VCaP (cell line): Measurements from ENCODE around the gene OMA1.

Experiments used
- H3K27ac ChIP-seq: fragments of 450-650 bp; 2 replicates; pipeline ENCODE4 v1.5.1; 2017
- TF ChIP-seq, protein P1 (sequence below): fragments of 450-650 bp; conservative IDR thresholded peaks from 2 replicates; pipeline ENCODE4 v1.5.1; 2017; ENCODE audit warnings: mild to moderate bottlenecking, moderate library complexity

Gene OMA1

DNA sequence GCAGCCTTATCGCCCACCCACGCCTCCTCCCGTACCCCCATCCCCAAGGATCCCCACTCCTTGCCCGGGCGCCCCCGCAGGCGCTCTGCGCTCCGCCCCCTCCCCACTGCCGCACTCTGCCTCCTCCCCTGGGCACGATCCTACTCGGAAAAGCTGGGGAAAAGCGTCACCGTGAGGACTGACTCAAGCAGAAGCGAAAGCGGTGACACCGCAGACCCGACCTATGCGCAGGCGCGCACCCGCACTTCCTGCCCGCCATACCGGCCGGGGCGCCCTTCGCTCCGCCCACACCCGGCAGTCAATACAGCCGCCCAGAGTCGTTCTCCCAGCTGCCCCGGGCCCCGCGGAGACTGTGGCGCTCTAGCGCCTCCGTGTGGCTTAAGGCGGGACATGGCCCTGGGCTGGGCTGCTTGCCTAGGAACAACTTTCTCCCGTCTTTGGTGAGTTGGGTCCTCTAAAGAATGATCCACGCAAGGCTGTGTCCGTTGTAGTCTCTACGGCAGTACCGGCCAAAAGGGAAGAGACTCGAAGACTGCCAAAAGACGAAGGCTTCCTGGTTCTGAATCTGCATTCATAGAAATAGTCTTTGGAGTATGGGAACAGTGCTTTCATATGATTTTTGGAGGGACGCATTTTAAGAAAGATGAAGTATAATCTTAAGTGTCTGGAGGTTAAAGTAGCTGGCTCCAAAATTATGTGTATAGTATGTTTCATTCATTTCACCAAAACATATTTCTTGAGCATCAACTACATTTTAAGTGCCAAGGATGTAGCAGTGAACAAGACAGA is at the start of gene OMA1:
TSS of gene OMA1 (minus strand) at position 207 of the 789 bp plus-strand sequence. CDS start 7,432 bp downstream, outside the sequence.
- TF ChIP-seq, protein P1, sequence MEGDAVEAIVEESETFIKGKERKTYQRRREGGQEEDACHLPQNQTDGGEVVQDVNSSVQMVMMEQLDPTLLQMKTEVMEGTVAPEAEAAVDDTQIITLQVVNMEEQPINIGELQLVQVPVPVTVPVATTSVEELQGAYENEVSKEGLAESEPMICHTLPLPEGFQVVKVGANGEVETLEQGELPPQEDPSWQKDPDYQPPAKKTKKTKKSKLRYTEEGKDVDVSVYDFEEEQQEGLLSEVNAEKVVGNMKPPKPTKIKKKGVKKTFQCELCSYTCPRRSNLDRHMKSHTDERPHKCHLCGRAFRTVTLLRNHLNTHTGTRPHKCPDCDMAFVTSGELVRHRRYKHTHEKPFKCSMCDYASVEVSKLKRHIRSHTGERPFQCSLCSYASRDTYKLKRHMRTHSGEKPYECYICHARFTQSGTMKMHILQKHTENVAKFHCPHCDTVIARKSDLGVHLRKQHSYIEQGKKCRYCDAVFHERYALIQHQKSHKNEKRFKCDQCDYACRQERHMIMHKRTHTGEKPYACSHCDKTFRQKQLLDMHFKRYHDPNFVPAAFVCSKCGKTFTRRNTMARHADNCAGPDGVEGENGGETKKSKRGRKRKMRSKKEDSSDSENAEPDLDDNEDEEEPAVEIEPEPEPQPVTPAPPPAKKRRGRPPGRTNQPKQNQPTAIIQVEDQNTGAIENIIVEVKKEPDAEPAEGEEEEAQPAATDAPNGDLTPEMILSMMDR, result peak; percentile 98
- H3K27ac ChIP-seq, result peak within 1 kb of the TSS; percentile 95

DNA sequence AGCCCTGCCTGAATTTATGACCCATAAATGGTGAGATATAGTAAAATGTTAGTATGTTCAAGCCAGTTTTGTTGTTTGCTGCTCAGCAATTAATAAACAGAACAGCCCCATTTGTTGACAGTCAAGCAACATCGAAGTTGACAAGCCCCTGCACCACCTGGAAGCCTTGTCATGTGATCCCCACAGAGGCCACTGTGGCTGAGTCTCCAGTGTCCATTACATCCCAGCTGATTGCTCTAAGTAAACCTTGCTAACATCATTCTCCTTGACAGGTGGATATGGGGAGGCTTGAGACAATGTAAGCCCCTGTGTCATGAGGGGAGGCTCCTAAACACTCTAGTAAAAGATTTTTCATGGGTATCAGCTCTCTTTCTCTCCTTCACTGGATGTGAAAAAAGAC is 48.0 kb upstream of the OMA1 start:
- TF ChIP-seq, protein P1, result no peak
- H3K27ac ChIP-seq, result no peak overlapping the region

DNA sequence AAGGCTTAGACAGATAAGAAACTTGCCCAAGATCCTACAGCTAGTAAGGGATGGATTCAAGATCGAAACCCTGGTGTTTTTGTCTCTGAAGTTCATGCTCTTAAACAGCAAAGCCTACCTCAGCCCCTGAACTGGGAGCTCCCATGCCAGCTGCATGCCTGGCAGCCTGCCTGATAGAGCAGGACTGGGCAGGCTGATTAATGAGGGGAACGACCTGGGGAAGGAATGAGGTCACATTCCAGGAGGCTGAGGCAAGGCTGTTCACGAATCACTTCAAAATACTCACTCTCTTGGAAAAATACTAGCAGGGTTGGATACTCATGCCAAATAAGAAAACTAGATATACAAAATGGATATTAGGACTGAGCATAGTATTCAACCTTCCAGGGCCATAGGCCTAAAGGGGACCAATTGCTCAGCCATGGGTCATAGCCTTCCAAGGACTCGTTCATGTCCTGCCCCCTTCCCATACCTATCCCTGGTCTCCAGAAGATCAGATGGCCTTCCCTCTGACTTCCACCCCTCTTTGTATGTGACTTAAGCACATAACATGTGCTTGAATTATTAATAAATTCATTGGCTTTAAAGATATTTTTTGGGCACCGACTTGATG is 46.1 kb upstream of the OMA1 start:
- no peak overlapping the region for H3K27ac ChIP-seq
- TF ChIP-seq, protein P1, result no peak

DNA sequence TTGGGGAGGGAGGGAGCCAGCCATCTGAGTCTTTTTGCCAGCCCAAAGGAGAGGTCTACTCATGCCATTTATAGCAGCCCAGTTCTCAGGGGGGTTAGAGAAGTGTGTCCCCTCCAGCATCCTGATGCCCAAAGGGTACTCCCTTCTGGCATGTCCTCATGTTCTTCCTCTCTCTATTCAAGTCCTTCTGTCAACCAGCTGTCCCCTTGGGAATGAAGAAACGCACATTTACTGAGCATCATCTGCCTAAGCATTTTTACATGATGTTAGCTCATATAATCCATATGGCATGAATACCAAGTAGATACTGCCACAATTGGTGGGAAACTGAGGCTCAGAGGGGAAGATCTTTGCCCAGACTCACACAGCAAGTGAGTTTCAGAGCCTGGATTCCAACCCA is 45.3 kb upstream of the OMA1 start:
- TF ChIP-seq, protein P1, result no peak
- H3K27ac ChIP-seq, result no peak overlapping the region

DNA sequence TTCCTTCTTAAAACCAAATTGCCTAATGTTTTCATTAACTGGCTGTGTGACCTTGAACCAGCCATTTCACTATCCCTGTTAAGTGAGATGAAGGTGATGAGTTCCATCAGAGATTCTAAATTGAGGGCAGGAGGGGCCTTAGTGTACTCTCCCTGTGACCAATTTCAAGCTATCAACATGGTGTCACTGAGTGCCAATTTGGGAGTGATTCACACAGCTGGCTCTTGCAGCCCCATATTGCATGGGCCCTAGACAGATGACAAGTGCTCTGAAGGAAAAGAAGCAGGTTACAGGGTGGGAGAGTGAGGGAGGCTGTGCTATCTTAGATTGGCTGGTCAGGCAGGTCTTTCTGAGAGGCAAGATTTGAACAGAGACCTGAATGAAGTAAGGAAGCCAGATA is 43.5 kb upstream of the OMA1 start:
- TF ChIP-seq, protein P1, result no peak
- H3K27ac ChIP-seq, result no peak overlapping the region

DNA sequence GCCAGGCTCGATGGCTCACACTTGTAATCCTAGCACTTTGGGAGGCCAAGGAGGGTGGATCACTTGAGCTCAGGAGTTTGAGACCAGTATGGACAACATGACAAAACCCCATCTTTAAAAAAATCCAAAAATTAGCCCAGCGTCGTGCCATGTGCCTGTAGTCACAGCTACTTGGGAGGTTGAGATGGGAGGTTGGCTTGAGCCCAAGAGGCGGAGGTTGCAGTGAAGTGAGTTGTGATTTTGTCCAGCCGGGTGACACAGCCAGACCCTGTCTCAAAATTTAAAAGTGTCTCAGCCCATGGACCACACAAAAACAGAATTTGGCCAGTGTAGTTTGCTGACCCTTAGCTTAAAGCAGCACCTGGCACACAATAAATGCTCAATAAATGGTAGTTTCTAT is 41.9 kb upstream of the OMA1 start:
- TF ChIP-seq, protein P1, result no peak

DNA sequence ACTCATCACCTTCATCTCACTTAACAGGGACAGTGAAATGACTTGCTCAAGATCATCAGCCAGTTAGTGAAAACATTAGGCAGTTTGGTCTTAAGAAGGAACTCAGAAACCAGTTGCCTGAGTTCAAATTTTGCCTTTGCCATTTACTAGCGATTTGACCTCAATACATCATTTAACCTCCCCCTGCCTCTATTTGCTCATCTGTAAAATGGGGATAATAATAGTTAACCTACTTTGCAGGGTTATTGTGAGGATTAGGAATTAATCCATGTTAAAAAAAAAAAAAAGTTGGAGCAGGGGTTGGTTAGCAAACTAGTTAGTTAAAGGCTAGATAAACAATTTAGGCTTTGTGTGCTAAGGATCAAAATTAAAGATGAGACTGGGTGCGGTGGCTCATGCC is 41.1 kb upstream of the OMA1 start:
- TF ChIP-seq, protein P1, result no peak
- no peak overlapping the region for H3K27ac ChIP-seq

More for the DNA sequence above, 41.9 kb upstream of the OMA1 start:
- no peak overlapping the region for H3K27ac ChIP-seq
